Panc1 (cell line): ENCODE data around the gene CCDC40. TPM values are rescaled to one million over a fixed set of nuclear protein-coding genes. Genes with fewer than 3 reads are reported as not detected.

Experiments used
- ATAC-seq: fragments of 200-7000 bp; cut with Tn5 transposase; 2 replicates; pipeline ENCODE4 v1.9.1; 2020; ENCODE audit warnings: mild to moderate bottlenecking, moderate library complexity
- BruUV-seq: library from RNA; stranded (reverse); fragments of 400-500 nt; replicated peaks from 2 replicates; lab custom pipeline; 2021; lab: Mats Ljungman, UMichigan
- CTCF ChIA-PET: fragments of 300-600 bp; sonication (Branson Sonifier 250); formaldehyde crosslinking; loops from one replicate; lab custom pipeline; 2022; ENCODE audit warnings: antibody characterized with exemption; lab: Charles Lee
- POLR2A ChIA-PET: fragments of 300-600 bp; sonication (Branson Sonifier 250); formaldehyde crosslinking; loops from one replicate; lab custom pipeline; 2022; ENCODE audit warnings: antibody characterized with exemption; lab: Charles Lee
- DNase-seq: peaks from one replicate; pipeline ENCODE4 v3.0.0-alpha.2; 2010; ENCODE audit warnings: low read depth, low spot score
- H3K27ac ChIP-seq: 2 replicates; pipeline ENCODE4 v1.5.1; 2011; ENCODE audit warnings: mild to moderate bottlenecking, low read length, inconsistent platforms
- H3K27me3 ChIP-seq: fragments of 200-500 bp; sonication (Bioruptor generic); 2 replicates; pipeline ENCODE4 v1.6.0; 2014; ENCODE audit warnings: low read length, inconsistent platforms; ENCODE audit not compliant: control insufficient read depth, insufficient read depth
- H3K36me3 ChIP-seq: fragments of 200-500 bp; sonication (Bioruptor generic); 2 replicates; pipeline ENCODE4 v1.5.1; 2014; ENCODE audit warnings: inconsistent platforms, mild to moderate bottlenecking, low read length, moderate library complexity; ENCODE audit not compliant: control insufficient read depth, insufficient read depth
- H3K4me1 ChIP-seq: 2 replicates; pipeline ENCODE4 v1.5.1; 2011; ENCODE audit warnings: inconsistent platforms, mild to moderate bottlenecking, low read length, moderate library complexity; ENCODE audit not compliant: control insufficient read depth, insufficient read depth
- H3K4me3 ChIP-seq, 2 experiments: 2 replicates each; pipeline ENCODE4 v1.5.1; 2011 to 2012; ENCODE audit warnings: low read depth in 2 of 2, low read length in 2 of 2, mild to moderate bottlenecking in 2 of 2, inconsistent platforms in 1 of 2, moderate library complexity in 1 of 2
- H3K9me3 ChIP-seq: fragments of 200-500 bp; sonication (Bioruptor generic); 2 replicates; pipeline ENCODE4 v1.5.1; 2014; ENCODE audit warnings: low read depth, mild to moderate bottlenecking, inconsistent platforms, low read length, moderate library complexity; ENCODE audit not compliant: control insufficient read depth, insufficient read depth
- CTCF ChIP-seq: fragments of 450-650 bp; IDR thresholded peaks from 2 replicates; pipeline ENCODE4 v1.5.1; 2017; ENCODE audit warnings: mild to moderate bottlenecking
- POLR2AphosphoS5 ChIP-seq: IDR thresholded peaks from 2 replicates; pipeline ENCODE4 v1.6.1; 2012; ENCODE audit warnings: mild to moderate bottlenecking, low read depth, low read length, moderate library complexity
- REST ChIP-seq, 2 experiments: IDR thresholded peaks; 2 replicates each; pipeline ENCODE4 v1.6.1; 2011 to 2012; ENCODE audit warnings: low read depth in 2 of 2, control low read depth in 1 of 2, low read length in 1 of 2, mild to moderate bottlenecking in 1 of 2, moderate library complexity in 1 of 2; ENCODE audit not compliant: insufficient read depth in 1 of 2
- SIN3A ChIP-seq: IDR thresholded peaks from 2 replicates; pipeline ENCODE4 v1.6.1; 2012; ENCODE audit warnings: low read depth, mild to moderate bottlenecking, low read length, moderate library complexity, borderline replicate concordance; ENCODE audit not compliant: insufficient read depth
- TCF7L2 ChIP-seq: IDR thresholded peaks from 2 replicates; pipeline ENCODE4 v1.6.1; 2011; ENCODE audit warnings: mild to moderate bottlenecking, low read depth, low read length, inconsistent platforms
- in situ Hi-C: cut with HindIII; loops from 2 replicates; pipeline ENCODE4 v1.10.0; 2016; ENCODE audit warnings: low sequenced_read_pairs, low pct_unique_long_range_greater_than_20kb
- intact Hi-C: fragments of 100-400 bp; cut with micrococcal nuclease; formaldehyde crosslinking; loops from one replicate; pipeline ENCODE4 v1.10.0; 2022; ENCODE audit not compliant: unreplicated experiment
- total RNA-seq: library from RNA; stranded (reverse); gene quantifications from one replicate; pipeline ENCODE4 v1.2.1, GENCODE V29; 2021; ENCODE audit not compliant: unreplicated experiment

The CCDC40 gene
- total RNA-seq, 1 experiment from 2014 or later = 18.0 TPM

- Histone ChIP-seq H3K9me3 (peaks cover 3% of the 10 kb centered on the region; the same call in 1 of the 2 replicates), H3K4me3 (no peak overlapping the region), H3K27me3 (no peaks in the 10 kb centered on the region), H3K36me3 (no peaks in the 10 kb centered on the region), H3K4me1 (peaks cover 7% of the 10 kb centered on the region), H3K27ac (no peak overlapping the region)
- DNase-seq (no peak), ATAC-seq (no peak)
- in situ Hi-C loops = no loop called here
- BruUV-seq = no TSS peak
- ChIA-PET CTCF (no interaction called here), POLR2A (no interaction called here)
- intact Hi-C loops = no loop called here
- TF ChIP-seq POLR2AphosphoS5 = no peak
- TF ChIP-seq REST (IDR thresholded peaks at IDR 0.05; ENCODE audit: insufficient read depth in 1 of 2, low read depth in 2 of 2, low read length in 1 of 2) = no peak
- TF ChIP-seq SIN3A = no peak
- no peak for TF ChIP-seq TCF7L2
- TF ChIP-seq CTCF = no peak
These were observed 23.4 kb upstream of the CCDC40 start for GRCh38 chr17:80012765-80013741.

DNA sequence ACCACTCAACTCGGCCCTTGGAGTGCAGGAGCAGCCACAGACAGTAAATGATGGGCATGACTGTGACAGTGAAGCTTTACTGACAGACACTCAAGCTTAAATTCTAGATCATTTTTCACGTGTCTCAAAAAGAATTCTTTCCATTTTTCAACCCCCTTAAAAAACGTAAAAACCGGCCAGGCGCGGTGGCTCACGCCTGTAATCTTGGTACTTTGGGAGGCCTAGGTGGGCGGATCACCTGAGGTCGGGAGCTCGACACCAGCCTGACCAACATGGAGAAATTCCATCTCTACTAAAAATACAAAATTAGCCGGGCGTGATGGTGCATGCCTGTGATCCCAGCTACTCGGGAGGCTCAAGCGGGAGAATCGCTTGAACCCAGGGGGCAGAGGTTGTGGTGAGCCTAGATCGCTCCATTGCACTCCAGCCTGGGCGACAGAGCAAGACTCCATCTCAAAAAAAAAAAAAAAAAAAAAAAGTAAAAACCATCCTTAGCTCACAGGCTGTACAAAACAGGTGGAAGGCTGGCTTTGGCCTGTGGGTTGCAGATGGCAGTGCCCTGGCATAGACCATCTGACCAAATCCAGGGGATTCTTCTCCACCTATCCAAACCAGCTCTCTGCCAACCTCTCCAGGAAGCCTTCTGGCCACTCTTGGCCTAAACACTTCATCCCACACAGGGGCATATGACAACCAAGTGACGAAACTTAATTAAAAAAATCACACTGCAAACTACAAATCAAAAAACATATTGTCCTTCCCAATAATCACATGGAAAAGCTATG, 19.0 kb upstream of the CCDC40 start:
- intact Hi-C loops (no loop called here), in situ Hi-C loops (no loop called here)
- Histone ChIP-seq H3K36me3 (no peaks in the 10 kb centered on the region), H3K4me3 (no peak overlapping the region), H3K27ac (no peak overlapping the region), H3K27me3 (no peaks in the 10 kb centered on the region), H3K9me3 (peaks cover 3% of the 10 kb centered on the region; the same call in 1 of the 2 replicates), H3K4me1 (no peaks in the 10 kb centered on the region)
- DNase-seq (no peak), ATAC-seq (no peak)
- BruUV-seq = no TSS peak
- ChIA-PET POLR2A (interaction anchor here (0.6 kb wide), 1 partner anchor 27 kb away, joined by 7 read pairs; no protein-coding TSS in a partner anchor), CTCF (interaction anchor here (0.6 to 1.2 kb wide), 2 partner anchors 9 to 11 kb away, joined by 3 to 7 read pairs; no protein-coding TSS in a partner anchor)
- TF ChIP-seq SIN3A = no peak
- TF ChIP-seq TCF7L2 = no peak
- no peak for TF ChIP-seq REST (IDR thresholded peaks at IDR 0.05; ENCODE audit: insufficient read depth in 1 of 2, low read depth in 2 of 2, low read length in 1 of 2)
- no peak for TF ChIP-seq POLR2AphosphoS5
- TF ChIP-seq CTCF = no peak
